Keratinocyte (primary cell): ENCODE measurements around the gene LRRC71. TPM values are rescaled to one million over a fixed set of nuclear protein-coding genes. Genes with fewer than 3 reads are reported as not detected.
A peak's percentile ranks its signal among the peaks of the same experiment; 100 is the strongest.

Source experiments
- DNase-seq: peaks from one replicate; pipeline ENCODE4 v3.0.0-alpha.2; 2011; ENCODE audit warnings: low read depth, missing footprints, low spot score
- FAIRE-seq: peaks from 2 replicates; lab custom pipeline; 2011; peaks lifted over from hg19 to GRCh38; lab: Jason Lieb, UNC
- H2AFZ ChIP-seq: 2 replicates; pipeline ENCODE4 v1.6.0; 2012; ENCODE audit warnings: low read length, control low read depth, inconsistent platforms; ENCODE audit not compliant: control insufficient read depth
- H3K27ac ChIP-seq: 2 replicates; pipeline ENCODE4 v1.5.1; 2011; ENCODE audit warnings: low read length; ENCODE audit not compliant: control insufficient read depth, insufficient read depth
- H3K27me3 ChIP-seq: 3 replicates; pipeline ENCODE4 v1.6.0; 2011; ENCODE audit warnings: low read length; ENCODE audit not compliant: control insufficient read depth, insufficient read depth; ENCODE audit errors: extremely low read depth
- H3K36me3 ChIP-seq, 2 experiments: 2 replicates in 1 of 2; 3 replicates in 1 of 2; pipeline ENCODE4 v1.5.1; 2011; ENCODE audit warnings: low read length in 2 of 2, mild to moderate bottlenecking in 1 of 2; ENCODE audit not compliant: control insufficient read depth in 2 of 2, insufficient read depth in 2 of 2; ENCODE audit errors: extremely low read depth in 1 of 2
- H3K4me1 ChIP-seq: 3 replicates; pipeline ENCODE4 v1.5.1; 2011; ENCODE audit warnings: low read length; ENCODE audit not compliant: control insufficient read depth, insufficient read depth; ENCODE audit errors: extremely low read depth
- H3K4me2 ChIP-seq: 3 replicates; pipeline ENCODE4 v1.6.0; 2011; ENCODE audit warnings: low read depth, low read length; ENCODE audit not compliant: control insufficient read depth, insufficient read depth; ENCODE audit errors: extremely low read depth
- H3K4me3 ChIP-seq, 3 experiments: fragments of 200-600 bp in 1 of 3; sonication (generic) in 1 of 3; 2 replicates in 2 of 3; 3 replicates in 1 of 3; pipeline ENCODE4 v1.5.1; 2011 to 2016; ENCODE audit warnings: low read length in 3 of 3, mild to moderate bottlenecking in 3 of 3, control low read depth in 2 of 3, inconsistent platforms in 1 of 3, low read depth in 1 of 3, mixed read lengths in 1 of 3, mixed run types in 1 of 3, moderate library complexity in 1 of 3; ENCODE audit not compliant: control insufficient read depth in 2 of 3, insufficient read depth in 2 of 3; ENCODE audit errors: extremely low read depth in 1 of 3
- H3K79me2 ChIP-seq: 2 replicates; pipeline ENCODE4 v1.6.0; 2012; ENCODE audit warnings: low read length; ENCODE audit not compliant: control insufficient read depth, insufficient read depth
- H3K9ac ChIP-seq: 3 replicates; pipeline ENCODE4 v1.6.0; 2011; ENCODE audit warnings: low read length; ENCODE audit not compliant: control insufficient read depth, insufficient read depth; ENCODE audit errors: extremely low read depth
- H3K9me1 ChIP-seq: 3 replicates; pipeline ENCODE4 v1.6.0; 2011; ENCODE audit warnings: low read length; ENCODE audit not compliant: control insufficient read depth, insufficient read depth; ENCODE audit errors: extremely low read depth
- H3K9me3 ChIP-seq: 2 replicates; pipeline ENCODE4 v1.5.1; 2012; ENCODE audit warnings: low read depth, low read length; ENCODE audit not compliant: control insufficient read depth
- H4K20me1 ChIP-seq: 3 replicates; pipeline ENCODE4 v1.6.0; 2011; ENCODE audit warnings: low read length; ENCODE audit not compliant: control insufficient read depth, insufficient read depth; ENCODE audit errors: extremely low read depth
- CTCF ChIP-seq, 3 experiments: IDR thresholded peaks in 1 of 3; conservative IDR thresholded peaks in 1 of 3; optimal IDR thresholded peaks in 1 of 3; 2 replicates in 2 of 3; 3 replicates in 1 of 3; pipeline versions ENCODE3 to v1.5.1; 2011; ENCODE audit warnings: low read length in 3 of 3, mild to moderate bottlenecking in 3 of 3, moderate library complexity in 2 of 3, control low read depth in 1 of 3, inconsistent platforms in 1 of 3; ENCODE audit not compliant: insufficient read depth in 2 of 3; ENCODE audit errors: extremely low read depth in 1 of 3
- EZH2 ChIP-seq: IDR thresholded peaks from one replicate; pipeline ENCODE4 v1.6.1; 2012; ENCODE audit warnings: inconsistent platforms, mild to moderate bottlenecking, low read length, moderate library complexity
- dilution Hi-C: fragments of 300-500 bp; cut with MboI; formaldehyde crosslinking; loops from one replicate; pipeline ENCODE4 v1.7.0; 2020; ENCODE audit warnings: low sequenced_read_pairs; ENCODE audit not compliant: extremely low pct_ligation_motif_present
- polyA plus RNA-seq, 5 experiments: library from polyadenylated mRNA; depleted of rRNA in 3 of 5; stranded (reverse) in 3 of 5; stranded (forward) in 1 of 5; unstranded in 1 of 5; fragments of >200 nt; gene quantifications; 1 replicate in 1 of 5; 2 replicates in 3 of 5; 3 replicates in 1 of 5; pipeline versions ENCODE4 v1.2.1 to v1.2.3, GENCODE V29; 2011 to 2012; ENCODE audit warnings: missing spikeins in 2 of 5, low read depth in 1 of 5, low replicate concordance in 1 of 5

Gene LRRC71
- polyA plus RNA-seq, 1 donor (not counting 4 experiments of a cell fraction or from before 2014, with no cell fraction given): not detected

DNA sequence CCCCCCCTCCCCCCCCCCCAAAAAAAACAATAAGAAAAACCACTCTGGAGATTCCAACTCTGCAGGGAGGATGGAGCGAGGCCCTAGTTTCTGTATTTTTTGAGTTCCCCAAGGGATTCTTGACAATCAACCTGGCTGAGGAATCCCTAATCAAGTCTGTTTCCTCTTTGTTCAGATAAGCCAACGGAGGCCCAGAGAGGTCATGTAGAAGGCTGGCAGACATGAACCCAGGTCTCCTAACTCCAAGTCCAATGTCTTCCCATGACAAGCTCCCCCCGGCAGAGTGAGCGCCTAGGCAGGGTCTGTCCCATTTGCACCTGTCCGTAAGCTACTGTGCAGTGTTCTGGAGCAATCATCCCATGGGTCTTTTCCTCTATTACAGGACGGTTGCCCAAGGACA, 39.5 kb downstream of the LRRC71 start:
- FAIRE-seq: no peak
- H3K27me3 ChIP-seq: no peaks in the 10 kb centered on the region
- H3K9ac ChIP-seq: no peak overlapping the region
- no peaks in the 10 kb centered on the region for H3K9me1 ChIP-seq
- dilution Hi-C loops: no loop called here
- no peak for TF ChIP-seq EZH2
- no peak for TF ChIP-seq CTCF (optimal IDR thresholded peaks at IDR 0.05 in 1 of 3, IDR thresholded peaks at IDR 0.05 in 1 of 3, conservative IDR thresholded peaks at IDR 0.05 in 1 of 3; ENCODE audit: extremely low read depth in 1 of 3, insufficient read depth in 2 of 3, low read length in 3 of 3)
- no peaks in the 10 kb centered on the region for H4K20me1 ChIP-seq
- H3K4me2 ChIP-seq: no peak overlapping the region
- H3K36me3 ChIP-seq: peaks cover 16 to 22% of the 10 kb centered on the region in 2 experiments
- no peak overlapping the region for H3K27ac ChIP-seq
- H3K4me3 ChIP-seq: no peak overlapping the region
- H2AFZ ChIP-seq: no peak overlapping the region
- DNase-seq: no peak
- no peaks in the 10 kb centered on the region for H3K4me1 ChIP-seq
- H3K79me2 ChIP-seq: no peaks in the 10 kb centered on the region
- H3K9me3 ChIP-seq: no peaks in the 10 kb centered on the region

DNA sequence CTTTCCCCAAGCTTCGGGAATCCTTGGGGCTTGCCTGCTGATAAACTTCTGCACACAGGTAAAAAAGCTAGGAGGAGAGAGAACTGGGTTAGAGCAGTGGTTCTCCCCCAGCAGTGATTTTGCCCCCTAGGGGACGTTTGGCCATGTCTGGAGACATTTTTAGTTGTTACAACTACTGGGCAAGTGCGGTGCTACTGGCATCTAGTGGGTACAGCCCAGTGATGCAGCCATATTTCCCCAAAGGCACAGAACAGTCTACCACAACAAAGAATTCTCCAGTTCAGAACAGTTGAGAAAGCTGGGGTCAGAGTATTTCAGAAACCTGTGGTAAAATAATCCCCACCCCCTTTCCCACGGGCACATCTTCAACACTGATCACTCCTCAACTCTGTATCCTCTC, 41.3 kb downstream of the LRRC71 start:
- Histone ChIP-seq H3K36me3 (peaks cover 11 to 12% of the 10 kb centered on the region in 2 experiments), H3K79me2 (no peaks in the 10 kb centered on the region), H3K27ac (no peak overlapping the region), H3K9me1 (no peaks in the 10 kb centered on the region), H2AFZ (no peak overlapping the region), H4K20me1 (no peaks in the 10 kb centered on the region), H3K4me3 (no peak overlapping the region), H3K4me1 (no peaks in the 10 kb centered on the region), H3K27me3 (no peaks in the 10 kb centered on the region), H3K9me3 (no peaks in the 10 kb centered on the region), H3K9ac (no peak overlapping the region), H3K4me2 (no peak overlapping the region)
- DNase-seq (no peak), FAIRE-seq (no peak)
- dilution Hi-C loops: no loop called here
- TF ChIP-seq CTCF (optimal IDR thresholded peaks at IDR 0.05 in 1 of 3, IDR thresholded peaks at IDR 0.05 in 1 of 3, conservative IDR thresholded peaks at IDR 0.05 in 1 of 3; ENCODE audit: extremely low read depth in 1 of 3, insufficient read depth in 2 of 3, low read length in 3 of 3) (peak in 2 of 3 experiments; percentile 23 to 32), EZH2 (no peak)
